Ovary (tissue), 9 donors: ENCODE results near the gene C4BPA. TPM values are rescaled to one million over a fixed set of nuclear protein-coding genes. Genes with fewer than 3 reads are reported as not detected.

Experiments
- DNase-seq, 5 donors: peaks; one replicate each; pipeline ENCODE4 v3.0.0-alpha.2; 2019 to 2020
- H3K27ac ChIP-seq, 2 donors: fragments of 200-600 bp; one replicate each; pipeline versions ENCODE4 v1.5.1 to v1.8.0; 2019 to 2022
- H3K27me3 ChIP-seq: fragments of 200-600 bp; one replicate; pipeline ENCODE4 v1.8.0; 2022
- H3K36me3 ChIP-seq: fragments of 200-600 bp; sonication (generic); one replicate; pipeline ENCODE4 v1.5.1; 2019
- H3K4me1 ChIP-seq: one replicate; pipeline ENCODE4 v1.8.1; 2013; ENCODE audit warnings: mild to moderate bottlenecking, moderate library complexity; ENCODE audit not compliant: insufficient read depth
- H3K4me3 ChIP-seq: fragments of 200-600 bp; sonication (generic); one replicate; pipeline ENCODE4 v1.5.1; 2017
- H3K9me3 ChIP-seq, 2 donors: fragments of 200-600 bp in 1 of 2; sonication (generic) in 1 of 2; one replicate each; pipeline versions ENCODE4 v1.5.1 to v1.8.1; 2013 to 2019; ENCODE audit warnings: mild to moderate bottlenecking in 1 of 2, moderate library complexity in 1 of 2
- EP300 ChIP-seq: sonication (generic); formaldehyde crosslinking; IDR thresholded peaks from one replicate; pipeline ENCODE4 v1.6.1; 2017; ENCODE audit warnings: antibody characterized with exemption
- POLR2A ChIP-seq: fragments of 450-650 bp; IDR thresholded peaks from one replicate; pipeline ENCODE4 v1.6.1; 2017; ENCODE audit warnings: antibody characterized with exemption, mild to moderate bottlenecking, moderate library complexity
- WGBS, 3 donors: extraction: QIAGEN DNeasy Blood & Tissue Kit in 1 of 3; methylation state at CpG; one replicate each; pipeline versions ENCODE4 v1.1.5 to v1.1.7; 2013 to 2017; 5-methylcytosine and 5-hydroxymethylcytosine counted together
- intact Hi-C, 4 donors: fragments of 100-400 bp; cut with DNase I; formaldehyde crosslinking; loops; one replicate each; pipeline versions ENCODE4 v1.11.0 to v1.15.1; 2022 to 2023
- polyA plus RNA-seq, 2 donors: library from polyadenylated mRNA; stranded (reverse); fragments of 200-250 nt in 1 of 2; fragments of 350-450 nt in 1 of 2; fragmentation: Illumina TruSeq in 1 of 2; extraction: RNeasy Lipid Tissue Mini Kit (QIAGEN cat#74804) in 1 of 2; gene quantifications; one replicate each; pipeline ENCODE4 v1.2.3, GENCODE V29; 2013 to 2014
- total RNA-seq, 7 donors: library from RNA; depleted of rRNA in 2 of 7; stranded (reverse); fragments of >200 nt in 2 of 7; fragmentation: NEBNext Ultra II Directional in 3 of 7; extraction: Animal tissue kit (Norgen Biotek cat#: 25700) in 3 of 7; gene quantifications; one replicate each; pipeline versions ENCODE4 v1.1.0 to v1.2.4, GENCODE V29; 2016 to 2023
- TF ChIP-seq, protein P1 (sequence below), 3 donors: fragments of 450-650 bp in 2 of 3; fragments of 200-600 bp in 1 of 3; IDR thresholded peaks; one replicate each; pipeline versions ENCODE4 v1.5.1 to v1.8.0; 2016 to 2022; ENCODE audit warnings: antibody characterized with exemption in 3 of 3, mild to moderate bottlenecking in 1 of 3
- donor health status: DM: no; HTN: no; CAD: no; lungs with moderate emphysema.
- donor health status: DM: no; HTN: no; CAD: no.
- donor health status: Bipolar disorder and iron deficiency.
- donor health status: DM: yes; HTN: yes; CAD: no.
- donor health status: DM: no; HTN: no; CAD: no.
- donor health status: DM: yes; HTN: yes; CAD: no.

C4BPA gene
- total and polyA plus RNA-seq, 9 donors, result 0.23 to 3.5 (median 1.1) TPM

DNA sequence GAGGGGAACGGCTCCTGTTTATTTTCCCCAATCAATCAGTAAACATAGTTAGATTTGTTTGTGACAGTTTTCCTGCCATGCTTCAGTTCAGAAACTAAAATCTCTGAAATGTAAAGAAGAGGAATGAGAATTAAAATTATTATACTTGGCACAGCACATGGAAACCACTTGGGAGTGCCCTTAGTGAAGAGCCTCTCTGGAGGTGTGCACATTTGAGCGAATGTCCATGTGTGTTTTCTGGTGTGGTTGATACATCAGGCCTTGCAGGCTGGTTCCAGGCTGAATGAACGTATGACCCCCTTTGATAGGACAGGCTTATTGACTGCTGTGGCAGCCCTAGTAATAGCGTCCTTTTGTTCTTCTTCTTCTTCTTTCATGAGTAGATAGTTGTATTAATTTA lies 27.1 kb downstream of the C4BPA start:
- no peak overlapping the region for H3K4me3 ChIP-seq
- WGBS, 3 donors, result 95 to 99% (median 97%) methylated on average over 4 of the region's 4 CpGs
- no peak for DNase-seq
- H3K27ac ChIP-seq, result no peak overlapping the region
- H3K36me3 ChIP-seq, result no peaks in the 10 kb centered on the region
- H3K9me3 ChIP-seq, result peaks cover 0 to 9% of the 10 kb centered on the region in 2 donors
- H3K27me3 ChIP-seq, result no peaks in the 10 kb centered on the region
- intact Hi-C loops, result no loop called here
- no peaks in the 10 kb centered on the region for H3K4me1 ChIP-seq
- TF ChIP-seq, protein P1, sequence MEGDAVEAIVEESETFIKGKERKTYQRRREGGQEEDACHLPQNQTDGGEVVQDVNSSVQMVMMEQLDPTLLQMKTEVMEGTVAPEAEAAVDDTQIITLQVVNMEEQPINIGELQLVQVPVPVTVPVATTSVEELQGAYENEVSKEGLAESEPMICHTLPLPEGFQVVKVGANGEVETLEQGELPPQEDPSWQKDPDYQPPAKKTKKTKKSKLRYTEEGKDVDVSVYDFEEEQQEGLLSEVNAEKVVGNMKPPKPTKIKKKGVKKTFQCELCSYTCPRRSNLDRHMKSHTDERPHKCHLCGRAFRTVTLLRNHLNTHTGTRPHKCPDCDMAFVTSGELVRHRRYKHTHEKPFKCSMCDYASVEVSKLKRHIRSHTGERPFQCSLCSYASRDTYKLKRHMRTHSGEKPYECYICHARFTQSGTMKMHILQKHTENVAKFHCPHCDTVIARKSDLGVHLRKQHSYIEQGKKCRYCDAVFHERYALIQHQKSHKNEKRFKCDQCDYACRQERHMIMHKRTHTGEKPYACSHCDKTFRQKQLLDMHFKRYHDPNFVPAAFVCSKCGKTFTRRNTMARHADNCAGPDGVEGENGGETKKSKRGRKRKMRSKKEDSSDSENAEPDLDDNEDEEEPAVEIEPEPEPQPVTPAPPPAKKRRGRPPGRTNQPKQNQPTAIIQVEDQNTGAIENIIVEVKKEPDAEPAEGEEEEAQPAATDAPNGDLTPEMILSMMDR (IDR thresholded peaks at IDR 0.05), result no peak
- TF ChIP-seq EP300 (no peak), POLR2A (no peak)

DNA sequence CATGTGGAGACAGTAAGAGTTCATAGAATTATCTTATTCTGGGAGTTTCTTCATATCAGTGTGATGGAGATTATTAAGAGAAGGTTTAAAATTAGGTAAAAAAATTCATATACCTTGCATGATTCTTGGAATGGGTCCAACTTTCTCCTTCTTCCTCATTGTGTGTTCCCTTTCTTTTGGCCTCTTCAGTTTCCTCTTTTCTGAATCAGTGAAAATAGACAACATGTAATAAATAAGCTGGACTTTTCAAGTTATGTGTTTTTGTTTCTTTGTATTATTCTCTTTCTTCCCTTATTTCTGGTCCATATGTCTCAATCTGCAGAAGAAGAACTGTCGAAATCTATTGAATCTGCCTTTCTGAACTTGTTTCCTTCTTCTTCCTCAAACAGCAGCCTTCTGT lies 30.5 kb downstream of the C4BPA start:
- Histone ChIP-seq H3K36me3 (no peaks in the 10 kb centered on the region), H3K9me3 (no peaks in the 10 kb centered on the region), H3K27ac (no peak overlapping the region), H3K4me1 (no peaks in the 10 kb centered on the region), H3K4me3 (no peak overlapping the region), H3K27me3 (no peaks in the 10 kb centered on the region)
- intact Hi-C loops, result no loop called here
- TF ChIP-seq, protein P1 (IDR thresholded peaks at IDR 0.05), result no peak
- TF ChIP-seq EP300 (no peak), POLR2A (no peak)
- 88 to 100% (median 96%) methylated on average over 1 of the region's 1 CpG for WGBS, 3 donors
- no peak for DNase-seq

DNA sequence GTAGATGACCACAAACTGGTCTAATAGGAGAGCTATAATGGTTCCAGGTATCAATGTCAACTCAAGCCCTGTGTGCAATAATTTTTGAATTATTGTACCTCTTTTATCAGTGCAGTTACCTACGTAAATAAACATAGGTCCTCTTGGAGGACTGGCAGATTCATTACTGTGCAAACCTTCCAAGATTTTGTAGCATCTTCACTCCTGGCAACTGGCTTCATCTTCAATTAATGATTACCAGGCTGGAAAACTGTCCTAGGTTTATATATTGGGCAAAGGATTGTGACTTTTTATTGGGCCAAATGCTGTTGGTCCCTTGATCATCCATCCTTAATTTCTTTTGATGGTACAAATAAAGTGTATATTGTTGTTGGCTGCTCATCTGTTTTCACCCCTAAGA lies 35.6 kb downstream of the C4BPA start:
- no peaks in the 10 kb centered on the region for H3K27me3 ChIP-seq
- H3K4me1 ChIP-seq, result no peaks in the 10 kb centered on the region
- no peak for DNase-seq
- no peaks in the 10 kb centered on the region for H3K36me3 ChIP-seq
- intact Hi-C loops, result no loop called here
- WGBS, 3 donors, result 92 to 97% (median 96%) methylated on average over 1 of the region's 1 CpG
- TF ChIP-seq POLR2A, result no peak
- TF ChIP-seq EP300, result no peak
- TF ChIP-seq, protein P1 (IDR thresholded peaks at IDR 0.05), result no peak
- no peak overlapping the region for H3K4me3 ChIP-seq
- no peak overlapping the region for H3K27ac ChIP-seq
- no peaks in the 10 kb centered on the region for H3K9me3 ChIP-seq

DNA sequence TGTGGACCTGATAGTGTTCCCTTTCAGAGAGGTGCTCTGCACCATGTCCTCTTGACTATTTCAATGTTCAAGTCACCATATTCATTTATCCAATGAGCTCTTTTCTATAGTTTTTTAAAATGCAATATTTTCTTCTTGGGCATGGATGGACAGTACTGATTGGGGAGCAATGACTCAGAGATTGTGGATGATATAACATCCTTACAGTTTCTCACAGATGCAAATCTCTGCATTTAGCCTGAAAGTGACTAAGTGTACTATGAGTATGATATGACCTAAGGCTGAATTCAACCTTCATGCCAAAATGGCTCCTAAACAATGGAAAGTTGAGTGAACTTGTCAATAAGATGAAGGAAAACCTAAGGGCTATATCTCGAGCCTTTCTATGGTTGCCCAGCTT lies 36.5 kb downstream of the C4BPA start:
- no peak for DNase-seq
- Histone ChIP-seq H3K4me3 (no peak overlapping the region), H3K9me3 (no peaks in the 10 kb centered on the region), H3K27me3 (no peaks in the 10 kb centered on the region), H3K36me3 (no peaks in the 10 kb centered on the region), H3K27ac (no peak overlapping the region), H3K4me1 (no peaks in the 10 kb centered on the region)
- TF ChIP-seq EP300, result no peak
- TF ChIP-seq POLR2A, result no peak
- TF ChIP-seq, protein P1 (IDR thresholded peaks at IDR 0.05), result no peak
- intact Hi-C loops, result no loop called here
- 82 to 91% (median 91%) methylated on average over 1 of the region's 1 CpG for WGBS, 3 donors
